GM12864 (cell line): ENCODE measurements around the gene FKBP5.

Experiments
- DNase-seq: peaks from one replicate; pipeline ENCODE4 v3.0.0-alpha.2; 2011; ENCODE audit warnings: low read depth
- H3K4me3 ChIP-seq: 2 replicates; pipeline ENCODE4 v1.5.1; 2011; ENCODE audit warnings: mild to moderate bottlenecking, low read depth, low read length, control low read depth
- TF ChIP-seq, protein P1 (sequence below): IDR thresholded peaks from 2 replicates; pipeline ENCODE4 v1.5.1; 2011; ENCODE audit warnings: low read depth, mild to moderate bottlenecking, moderate library complexity, low read length, control low read depth, inconsistent platforms; ENCODE audit errors: missing control alignments

Gene FKBP5

DNA sequence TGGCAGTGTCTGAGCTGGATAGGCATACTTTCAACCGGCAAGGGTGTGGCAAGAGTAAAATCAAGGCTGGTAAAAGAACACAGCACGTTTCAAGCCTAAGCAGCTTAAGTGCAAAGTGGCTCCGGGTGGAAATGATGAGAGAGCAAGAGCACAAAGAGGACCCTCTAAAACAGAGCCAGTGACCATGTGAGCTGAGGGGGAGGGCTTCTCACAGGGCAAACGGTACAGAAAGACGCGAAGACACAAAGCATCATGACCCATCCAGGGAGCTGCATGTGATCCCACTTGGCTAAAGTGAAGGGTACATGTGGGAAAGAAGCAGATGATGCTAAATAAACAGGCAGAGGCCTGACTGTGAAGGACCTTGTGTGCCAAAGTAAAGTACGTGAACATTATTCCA, 25.7 kb downstream of the FKBP5 start:
- TF ChIP-seq, protein P1, sequence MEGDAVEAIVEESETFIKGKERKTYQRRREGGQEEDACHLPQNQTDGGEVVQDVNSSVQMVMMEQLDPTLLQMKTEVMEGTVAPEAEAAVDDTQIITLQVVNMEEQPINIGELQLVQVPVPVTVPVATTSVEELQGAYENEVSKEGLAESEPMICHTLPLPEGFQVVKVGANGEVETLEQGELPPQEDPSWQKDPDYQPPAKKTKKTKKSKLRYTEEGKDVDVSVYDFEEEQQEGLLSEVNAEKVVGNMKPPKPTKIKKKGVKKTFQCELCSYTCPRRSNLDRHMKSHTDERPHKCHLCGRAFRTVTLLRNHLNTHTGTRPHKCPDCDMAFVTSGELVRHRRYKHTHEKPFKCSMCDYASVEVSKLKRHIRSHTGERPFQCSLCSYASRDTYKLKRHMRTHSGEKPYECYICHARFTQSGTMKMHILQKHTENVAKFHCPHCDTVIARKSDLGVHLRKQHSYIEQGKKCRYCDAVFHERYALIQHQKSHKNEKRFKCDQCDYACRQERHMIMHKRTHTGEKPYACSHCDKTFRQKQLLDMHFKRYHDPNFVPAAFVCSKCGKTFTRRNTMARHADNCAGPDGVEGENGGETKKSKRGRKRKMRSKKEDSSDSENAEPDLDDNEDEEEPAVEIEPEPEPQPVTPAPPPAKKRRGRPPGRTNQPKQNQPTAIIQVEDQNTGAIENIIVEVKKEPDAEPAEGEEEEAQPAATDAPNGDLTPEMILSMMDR = no peak
- no peak for DNase-seq

DNA sequence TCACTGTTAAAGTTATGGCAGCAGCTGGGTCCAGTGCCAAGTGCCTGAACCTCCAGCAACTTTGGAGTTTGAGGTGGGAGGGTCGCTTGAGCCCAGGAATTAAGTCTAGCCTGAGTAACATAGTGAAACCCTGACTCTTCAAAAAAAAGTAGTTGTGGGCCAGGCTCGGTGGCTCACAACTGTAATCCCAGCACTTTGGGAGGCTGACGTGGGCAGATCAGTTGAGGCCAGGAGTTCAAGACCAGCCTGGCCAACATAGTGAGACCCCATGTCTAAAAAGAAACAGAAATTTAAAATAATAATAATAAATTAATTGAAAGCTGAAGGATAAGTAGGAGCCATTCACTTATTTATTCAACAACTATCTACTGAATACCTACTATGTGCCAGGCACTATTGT, 33.8 kb downstream of the FKBP5 start:
- no peak overlapping the region for H3K4me3 ChIP-seq
- DNase-seq = no peak
- TF ChIP-seq, protein P1 = no peak

More for the DNA sequence above, 25.7 kb downstream of the FKBP5 start:
- no peak overlapping the region for H3K4me3 ChIP-seq

DNA sequence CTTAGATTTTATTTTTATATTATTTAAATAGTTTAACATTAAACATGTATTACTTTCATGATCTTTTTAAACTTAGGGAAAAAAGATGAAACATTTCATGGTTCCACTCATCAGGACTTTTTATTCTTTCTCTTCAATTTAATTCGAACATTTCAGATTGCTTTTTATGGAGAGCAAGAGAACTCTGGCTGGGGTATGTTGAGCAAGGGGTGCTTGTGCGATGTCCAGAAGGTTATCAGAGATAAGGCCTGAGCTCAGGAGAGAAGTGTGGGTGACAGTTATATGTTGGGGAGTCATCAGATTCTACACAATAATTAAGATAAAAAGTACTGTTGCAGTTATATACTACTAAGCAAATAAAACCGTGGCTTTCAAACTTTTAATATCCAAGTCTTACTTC, 37.5 kb downstream of the FKBP5 start:
- TF ChIP-seq, protein P1 = no peak
- DNase-seq = no peak
- no peak overlapping the region for H3K4me3 ChIP-seq

DNA sequence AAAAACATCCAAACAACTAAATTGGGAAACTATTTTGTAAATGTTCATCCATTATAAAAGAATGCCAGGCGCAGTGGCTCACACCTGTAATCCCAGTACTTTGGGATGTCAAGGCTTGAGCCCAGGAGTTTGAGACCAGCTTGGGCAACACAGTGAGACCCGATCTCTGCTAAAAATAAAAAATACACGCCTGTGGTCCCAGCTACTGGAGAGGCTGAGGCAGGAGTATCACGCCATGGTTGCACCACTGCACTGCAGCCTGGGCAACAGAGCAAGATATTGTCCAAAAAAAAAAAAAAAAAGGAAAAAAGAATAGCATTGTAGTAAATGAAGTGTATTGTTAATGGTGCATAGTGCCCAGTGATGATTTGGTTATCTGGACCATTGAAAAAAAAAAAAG, 38.7 kb downstream of the FKBP5 start:
- no peak overlapping the region for H3K4me3 ChIP-seq
- DNase-seq = no peak
- TF ChIP-seq, protein P1 = no peak

DNA sequence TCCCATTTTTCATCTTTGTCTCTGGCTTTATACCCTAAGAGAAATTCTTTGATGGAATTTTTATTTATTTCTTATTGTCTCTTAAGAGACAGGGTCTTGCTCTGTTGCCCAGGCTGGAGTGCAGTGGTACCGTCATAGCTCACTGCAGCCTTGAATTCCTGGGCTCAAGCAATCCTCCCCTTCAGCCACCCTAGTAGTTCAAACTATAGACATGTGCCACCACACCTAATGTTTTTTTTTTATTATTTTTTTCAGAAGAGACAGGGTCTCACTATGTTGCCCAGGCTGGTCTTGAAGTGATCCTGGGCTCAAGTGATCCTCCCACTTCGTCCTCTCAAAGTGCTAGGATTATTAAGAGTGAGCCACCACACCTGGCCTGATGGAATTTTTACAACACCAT, 40.5 kb downstream of the FKBP5 start:
- H3K4me3 ChIP-seq = no peak overlapping the region
- no peak for DNase-seq
- TF ChIP-seq, protein P1 = no peak

DNA sequence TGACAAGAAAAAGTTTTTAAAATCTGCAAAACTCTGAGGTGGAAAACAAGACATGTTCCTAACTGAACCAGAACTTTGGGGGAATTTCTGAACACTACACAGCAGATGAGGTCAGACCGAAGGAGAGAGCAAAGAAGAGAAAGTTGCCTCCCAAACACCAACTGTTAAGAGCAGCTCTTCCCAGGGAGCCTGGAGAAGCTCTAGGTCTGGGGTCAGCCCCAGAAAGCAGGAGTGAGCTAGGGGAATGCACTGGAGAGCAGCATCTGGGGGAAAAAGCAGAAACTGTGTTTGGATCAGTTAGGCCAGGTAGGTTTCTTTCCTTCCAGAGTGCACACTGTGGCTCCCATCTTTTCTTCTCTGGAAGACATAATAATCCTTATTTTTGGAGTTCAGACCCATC, 41.3 kb downstream of the FKBP5 start:
- TF ChIP-seq, protein P1 = no peak
- DNase-seq = no peak
- no peak overlapping the region for H3K4me3 ChIP-seq

DNA sequence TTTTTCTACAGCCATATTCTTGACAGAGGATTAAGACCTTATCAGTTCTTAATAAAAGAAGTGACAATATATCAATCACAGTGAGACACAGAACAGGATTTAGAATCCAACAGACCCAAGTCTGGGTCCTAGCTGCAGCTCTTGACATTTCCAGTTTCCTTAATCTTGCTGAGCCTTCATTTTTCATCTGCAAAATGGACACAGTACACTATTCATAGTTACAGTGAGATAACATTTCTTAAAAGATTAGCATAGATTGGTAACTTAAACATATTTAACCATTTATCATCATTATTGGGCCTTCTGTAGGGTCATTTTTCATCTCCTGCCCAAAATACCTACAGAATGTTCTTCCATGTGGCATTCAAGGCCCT, 45.6 kb downstream of the FKBP5 start:
- no peak overlapping the region for H3K4me3 ChIP-seq
- TF ChIP-seq, protein P1 = no peak
- no peak for DNase-seq
